Left ventricle myocardium superior (tissue), 1 donor: ENCODE results near the gene NFKB1. TPM values are rescaled to one million over a fixed set of nuclear protein-coding genes. Genes with fewer than 3 reads are reported as not detected.
A peak's percentile ranks its signal among the peaks of the same experiment; 100 is the strongest.
"Not testable (repeated sequence)": the region's sequence is repeated elsewhere in the genome, so short reads cannot be mapped to it uniquely, and the experiment has no call there.

Source experiments
- ATAC-seq: fragments of 200-7000 bp; cut with Tn5 transposase; one replicate; pipeline ENCODE4 v1.9.1; 2020; ENCODE audit warnings: mild to moderate bottlenecking, moderate library complexity
- DNase-seq: peaks from one replicate; pipeline ENCODE4 v3.0.0-alpha.2; 2020
- intact Hi-C: fragments of 100-400 bp; cut with micrococcal nuclease; formaldehyde crosslinking; loops from one replicate; pipeline ENCODE4 v1.11.0; 2022
- total RNA-seq: library from RNA; stranded (reverse); fragmentation: NEBNext Ultra II Directional; extraction: Animal tissue kit (Norgen Biotek cat#: 25700); gene quantifications from one replicate; pipeline ENCODE4 v1.2.1, GENCODE V29; 2021
- donor health status: DM: no; HTN: yes; CAD: no; lungs with severe emphysema.

The NFKB1 gene
- total RNA-seq, 1 donor from 2014 or later = 19.0 TPM

GRCh38 chr4:102606846-102607450 lies 105.8 kb downstream of the NFKB1 start:
- ATAC-seq = no peak
- intact Hi-C loops = loop anchor here (5.0 kb wide), 1 partner anchor 160 kb away; no protein-coding TSS in a partner anchor
- no peak for DNase-seq

- ATAC-seq (no peak), DNase-seq (no peak)
- intact Hi-C loops = loop anchor here (5.0 kb wide), 1 partner anchor 161 kb away; no protein-coding TSS in a partner anchor
Observed at GRCh38 chr4:102608190-102608589, 107.0 kb downstream of the NFKB1 start.

GRCh38 chr4:102610007-102610406 lies 108.8 kb downstream of the NFKB1 start:
- intact Hi-C loops = no loop called here
- ATAC-seq = no peak
- no peak for DNase-seq

GRCh38 chr4:102610476-102610875 lies 109.3 kb downstream of the NFKB1 start:
- DNase-seq = no peak
- no peak for ATAC-seq
- intact Hi-C loops = no loop called here

- intact Hi-C loops = no loop called here
- DNase-seq = no peak
- ATAC-seq = no peak
Observed at GRCh38 chr4:102612210-102612609, 111.1 kb downstream of the NFKB1 start.

- intact Hi-C loops = no loop called here
Observed at GRCh38 chr4:102612824-102613366, 111.7 kb downstream of the NFKB1 start.

GRCh38 chr4:102614801-102615200 lies 113.6 kb downstream of the NFKB1 start:
- ATAC-seq (no peak), DNase-seq (peak; percentile 31)
- intact Hi-C loops = no loop called here

More at GRCh38 chr4:102612824-102613366, 111.7 kb downstream of the NFKB1 start:
- DNase-seq (no peak), ATAC-seq (no peak)

GRCh38 chr4:102616636-102617035 lies 115.5 kb downstream of the NFKB1 start:
- intact Hi-C loops = no loop called here
- DNase-seq = no peak
- ATAC-seq = no peak

- intact Hi-C loops, ATAC-seq, DNase-seq: not testable (repeated sequence)
Observed at GRCh38 chr4:102619021-102619420, 117.9 kb downstream of the NFKB1 start.

- DNase-seq, ATAC-seq: not testable (repeated sequence)
- intact Hi-C loops = loop anchor here (2.0 kb wide), 1 partner anchor 389 kb away; no protein-coding TSS in a partner anchor
Observed at GRCh38 chr4:102619776-102620631, 118.8 kb downstream of the NFKB1 start.

GRCh38 chr4:102620697-102621497 lies 119.7 kb downstream of the NFKB1 start:
- DNase-seq (no peak), ATAC-seq (peak; percentile 95)
- intact Hi-C loops = loop anchor here (2.0 kb wide), 1 partner anchor 388 kb away; no protein-coding TSS in a partner anchor

GRCh38 chr4:102623622-102624021 lies 122.5 kb downstream of the NFKB1 start:
- intact Hi-C loops = no loop called here
- no peak for ATAC-seq
- DNase-seq = no peak

- ATAC-seq (no peak), DNase-seq (no peak)
- intact Hi-C loops = no loop called here
Observed at GRCh38 chr4:102624505-102624904, 123.3 kb downstream of the NFKB1 start.

GRCh38 chr4:102625232-102625930 lies 124.2 kb downstream of the NFKB1 start:
- ATAC-seq = peak; percentile 80

GRCh38 chr4:102627831-102628523 lies 126.8 kb downstream of the NFKB1 start:
- no peak for ATAC-seq
- no peak for DNase-seq
- intact Hi-C loops = no loop called here

More at GRCh38 chr4:102625232-102625930, 124.2 kb downstream of the NFKB1 start:
- peak; percentile 44 for DNase-seq
- intact Hi-C loops = no loop called here

- ATAC-seq (no peak), DNase-seq (no peak)
- intact Hi-C loops = no loop called here
Observed at GRCh38 chr4:102629673-102630072, 128.5 kb downstream of the NFKB1 start.

- intact Hi-C loops = no loop called here
- no peak for DNase-seq
- no peak for ATAC-seq
Observed at GRCh38 chr4:102631616-102632015, 130.5 kb downstream of the NFKB1 start.
